ENCODE results near the gene TOR1AIP2. TPM values are rescaled to one million over a fixed set of nuclear protein-coding genes. Genes with fewer than 3 reads are reported as not detected.
A peak's percentile ranks its signal among the peaks of the same experiment; 100 is the strongest.

TOR1AIP2 gene
- total and polyA plus RNA-seq, 5 experiments from 2014 or later: 7.6 to 52.8 (median 12.5) TPM

DNA sequence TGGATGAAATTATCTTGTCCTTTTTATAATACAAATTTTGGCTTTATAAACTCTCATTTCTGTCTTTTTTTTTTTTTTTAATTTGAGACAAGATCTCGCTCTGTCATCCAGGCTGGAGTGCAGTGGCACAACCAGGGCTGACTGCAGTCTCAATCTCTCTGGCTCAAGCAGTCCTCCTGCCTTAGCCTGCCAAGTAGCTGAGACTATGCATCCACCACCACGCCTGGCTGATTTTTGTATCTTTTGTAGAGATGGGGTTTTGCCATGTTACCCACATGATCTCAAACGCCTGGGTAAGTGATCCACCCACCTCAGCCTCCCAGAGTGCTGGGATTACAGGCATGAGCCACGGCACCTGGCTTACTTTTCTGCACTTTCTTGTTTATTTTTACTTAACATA is 12.0 kb upstream of the TOR1AIP2 start:
- POLR2A ChIA-PET: no interaction called here
- Mint-ChIP-seq H3K36me3 (peaks cover 0 to 81% (median 10%) of the 10 kb centered on the region in 3 donors), H3K9me3 (no peaks in the 10 kb centered on the region), H3K4me1 (peaks cover 6 to 54% (median 33%) of the 10 kb centered on the region in 4 donors), H3K27me3 (no peaks in the 10 kb centered on the region), H3K4me3 (no peak overlapping the region), H3K27ac (no peak overlapping the region)
- ATAC-seq (no peak), DNase-seq (no peak)

DNA sequence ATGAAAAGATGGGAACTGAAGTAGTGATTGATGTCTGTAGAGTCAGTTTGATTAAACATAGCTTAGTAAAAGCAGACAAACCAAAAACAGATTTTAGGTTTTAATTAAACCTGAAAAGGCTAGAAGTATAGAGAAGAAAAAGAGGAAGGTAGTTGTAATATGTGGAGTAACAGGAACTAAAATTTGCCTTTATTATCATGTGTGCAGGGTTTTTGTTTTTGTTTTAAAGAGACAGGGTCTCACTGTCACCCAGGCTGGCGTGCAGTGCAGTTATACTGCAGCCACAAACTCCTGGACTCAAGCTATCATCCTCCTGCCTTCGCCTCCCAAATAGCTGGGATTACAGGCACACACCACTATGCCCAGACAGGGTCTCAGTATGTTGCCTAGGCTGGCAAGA is 10.5 kb upstream of the TOR1AIP2 start:
- Mint-ChIP-seq H3K27ac (peak overlapping the region in 4 of 10 donors; percentile 10 to 66 (median 42)), H3K36me3 (peaks cover 0 to 73% (median 10%) of the 10 kb centered on the region in 3 donors), H3K4me1 (peaks cover 7 to 67% (median 37%) of the 10 kb centered on the region in 4 donors), H3K4me3 (peak overlapping the region in 8 of 10 donors; percentile 0 to 64 (median 24)), H3K27me3 (no peaks in the 10 kb centered on the region), H3K9me3 (no peaks in the 10 kb centered on the region)
- DNase-seq (no peak), ATAC-seq (no peak)
- POLR2A ChIA-PET: no interaction called here

DNA sequence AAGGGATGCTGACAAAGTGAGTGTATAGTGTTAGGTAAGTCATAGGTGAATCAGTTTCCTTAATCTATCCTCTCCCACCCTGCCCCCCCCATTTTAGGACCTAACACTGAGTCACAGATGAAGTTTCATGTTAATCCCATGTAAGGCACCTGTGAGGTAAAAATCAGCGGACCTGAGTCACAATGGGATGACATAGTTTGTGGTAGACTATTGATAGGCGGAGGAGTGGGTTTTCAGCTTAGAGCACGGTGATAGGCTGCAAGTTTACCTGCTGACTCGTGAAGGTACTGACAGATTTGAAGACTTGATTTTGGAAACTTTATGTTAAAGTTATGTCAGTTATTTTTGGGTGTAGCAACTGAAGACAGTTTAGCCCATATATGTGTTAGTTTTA is 6.1 kb upstream of the TOR1AIP2 start:
- ATAC-seq (peak; percentile 25 to 51), DNase-seq (peak; percentile 20 to 72 (median 64))
- Mint-ChIP-seq H3K9me3 (no peaks in the 10 kb centered on the region), H3K27ac (peak overlapping the region; percentile 99 to 100 (median 100)), H3K4me1 (peaks cover 15 to 70% (median 52%) of the 10 kb centered on the region in 4 donors), H3K36me3 (peaks cover 0 to 37% (median 8%) of the 10 kb centered on the region in 3 donors), H3K27me3 (no peaks in the 10 kb centered on the region), H3K4me3 (peak overlapping the region; percentile 91 to 100 (median 95))
- POLR2A ChIA-PET: interaction anchor here (1.0 to 7.9 kb wide), 9 partner anchors 9 to 619 kb away, joined by 3 to 140 read pairs (median 11); partner anchors contain the start of genes ACBD6, CEP350, QSOX1 and SOAT1

DNA sequence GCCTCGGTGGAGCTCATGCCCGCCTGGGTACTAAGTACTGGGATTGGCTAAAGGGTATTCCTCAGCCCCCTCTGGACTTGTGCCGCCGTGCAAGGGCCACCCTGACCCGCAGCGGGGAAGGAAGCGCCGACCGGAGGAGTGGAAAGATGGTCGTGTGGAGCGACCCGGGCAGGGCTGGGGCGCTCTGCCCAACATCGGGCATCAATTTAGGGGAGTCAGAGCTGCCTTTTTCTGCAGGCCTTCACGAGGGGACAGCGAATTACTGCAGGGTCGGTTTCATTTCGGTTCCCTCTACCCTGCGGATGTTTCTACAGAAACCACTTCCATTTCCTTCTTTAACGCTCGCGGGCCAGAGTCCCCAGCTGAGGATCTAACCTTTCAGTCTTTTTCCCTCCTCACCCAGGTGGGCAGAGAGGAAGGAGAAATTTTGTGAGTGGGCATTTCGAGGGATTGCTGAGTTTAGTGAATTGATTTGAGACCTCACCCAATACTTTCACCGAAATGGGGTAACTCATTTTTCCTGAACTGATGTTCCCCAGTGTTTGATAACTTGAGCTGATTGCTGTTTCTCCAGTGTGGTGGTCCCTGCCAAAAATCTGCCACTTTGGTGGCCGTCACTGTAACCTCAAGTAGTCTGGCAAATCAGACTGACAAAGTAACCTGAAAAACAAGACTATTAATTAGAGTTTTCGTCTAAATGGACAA is 5.6 kb upstream of the TOR1AIP2 start:
- H3K36me3 Mint-ChIP-seq: peaks cover 0 to 35% (median 8%) of the 10 kb centered on the region in 3 donors
- no peaks in the 10 kb centered on the region for H3K27me3 Mint-ChIP-seq
- H3K9me3 Mint-ChIP-seq: no peaks in the 10 kb centered on the region
- H3K4me3 Mint-ChIP-seq: peak overlapping the region; percentile 91 to 100 (median 95)
- POLR2A ChIA-PET: interaction anchor here (0.5 to 7.9 kb wide), 19 partner anchors 9 to 1222 kb away, joined by 3 to 140 read pairs (median 4); partner anchors contain the start of genes ACBD6, CEP350, QSOX1 and SOAT1
- peak overlapping the region; percentile 99 to 100 (median 100) for H3K27ac Mint-ChIP-seq
- peaks cover 15 to 67% (median 54%) of the 10 kb centered on the region in 4 donors for H3K4me1 Mint-ChIP-seq
- DNase-seq: peak in 5 of 10 donors; percentile 4 to 71 (median 44)
- peak; percentile 22 to 31 for ATAC-seq

DNA sequence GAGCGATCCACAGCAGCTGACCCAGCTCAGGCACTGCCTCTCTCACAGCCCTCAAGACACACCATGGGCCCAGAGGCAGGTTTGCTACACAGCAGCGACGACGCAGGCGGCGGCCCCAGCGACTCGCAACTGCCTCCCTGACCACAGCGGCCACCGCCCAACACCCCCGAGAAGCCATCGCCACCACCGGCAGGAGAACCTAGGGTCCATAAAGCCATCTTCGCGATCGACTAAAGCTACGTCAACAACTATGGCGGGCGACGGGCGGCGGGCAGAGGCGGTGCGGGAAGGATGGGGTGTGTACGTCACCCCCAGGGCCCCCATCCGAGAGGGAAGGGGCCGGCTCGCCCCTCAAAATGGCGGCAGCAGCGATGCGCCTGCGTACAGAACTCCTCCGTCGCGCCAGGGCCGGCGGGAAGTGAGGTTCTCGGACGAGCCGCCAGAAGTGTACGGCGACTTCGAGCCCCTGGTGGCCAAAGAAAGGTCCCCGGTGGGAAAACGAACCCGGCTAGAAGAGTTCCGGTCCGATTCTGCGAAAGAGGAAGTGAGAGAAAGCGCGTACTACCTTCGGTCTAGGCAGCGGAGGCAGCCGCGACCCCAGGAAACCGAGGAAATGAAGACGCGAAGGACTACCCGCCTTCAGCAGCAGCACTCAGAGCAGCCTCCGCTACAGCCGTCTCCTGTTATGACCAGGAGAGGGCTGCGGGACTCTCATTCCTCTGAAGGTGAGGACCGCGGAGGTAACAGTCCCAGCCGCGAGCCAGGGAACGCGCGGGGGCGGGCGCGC is 4.8 kb upstream of the TOR1AIP2 start, which contains the start of gene TOR1AIP1:
TSS of gene TOR1AIP1 (plus strand) at position 33 of the 787 bp plus-strand sequence. CDS start at position 251, 218 bp downstream.
- Mint-ChIP-seq H3K4me3 (peak within 1 kb of the TSS; percentile 91 to 100 (median 95)), H3K9me3 (no peaks in the 10 kb centered on the region), H3K4me1 (peaks cover 14 to 67% (median 55%) of the 10 kb centered on the region in 4 donors), H3K27ac (peak within 1 kb of the TSS; percentile 99 to 100 (median 100)), H3K36me3 (peaks cover 0 to 29% (median 8%) of the 10 kb centered on the region in 3 donors), H3K27me3 (no peaks in the 10 kb centered on the region)
- DNase-seq (peak; percentile 93 to 98 (median 98)), ATAC-seq (peak; percentile 73 to 75)
- POLR2A ChIA-PET: interaction anchor here (0.5 to 7.9 kb wide), 25 partner anchors 8 to 1223 kb away, joined by 3 to 140 read pairs (median 3); partner anchors contain the start of genes ACBD6, CEP350, QSOX1 and SOAT1

DNA sequence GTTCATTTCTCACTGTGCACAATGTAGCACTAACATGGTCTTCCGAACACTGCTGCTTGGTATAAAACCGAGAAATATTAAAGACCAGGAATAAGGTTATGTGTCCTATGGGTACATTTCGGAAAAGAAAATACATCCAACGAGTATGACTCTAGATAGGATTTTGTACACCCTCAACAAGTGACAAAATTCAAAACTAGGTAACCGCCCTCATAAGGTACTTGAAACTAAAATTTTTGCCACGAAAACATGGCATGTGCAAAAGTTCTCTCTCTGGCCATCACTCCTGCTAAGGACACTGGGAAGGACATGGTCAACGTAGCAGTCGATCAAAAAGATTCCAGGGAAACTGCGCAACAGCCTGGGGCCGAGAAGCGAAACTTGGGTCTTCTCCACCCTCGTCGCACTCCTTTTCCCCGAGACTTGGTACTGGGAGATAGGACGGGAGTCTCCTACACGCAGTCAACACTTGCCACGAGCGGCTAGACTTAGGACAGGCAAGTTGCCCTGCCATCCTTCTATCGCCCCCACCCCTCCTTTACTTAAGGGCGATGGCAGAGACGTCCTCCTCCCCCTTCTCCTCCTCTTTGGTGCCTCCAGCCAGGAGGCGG is 4.1 kb upstream of the TOR1AIP2 start:
- Mint-ChIP-seq H3K9me3 (no peaks in the 10 kb centered on the region), H3K27me3 (no peaks in the 10 kb centered on the region), H3K4me1 (peaks cover 14 to 62% (median 51%) of the 10 kb centered on the region in 4 donors), H3K27ac (peak overlapping the region; percentile 99 to 100 (median 100)), H3K36me3 (peaks cover 0 to 22% (median 5%) of the 10 kb centered on the region in 3 donors), H3K4me3 (peak overlapping the region; percentile 91 to 100 (median 95))
- DNase-seq (no peak), ATAC-seq (no peak)
- POLR2A ChIA-PET: interaction anchor here (0.8 to 7.9 kb wide), 15 partner anchors 8 to 1224 kb away, joined by 3 to 140 read pairs (median 5); partner anchors contain the start of genes ACBD6, CEP350 and QSOX1

DNA sequence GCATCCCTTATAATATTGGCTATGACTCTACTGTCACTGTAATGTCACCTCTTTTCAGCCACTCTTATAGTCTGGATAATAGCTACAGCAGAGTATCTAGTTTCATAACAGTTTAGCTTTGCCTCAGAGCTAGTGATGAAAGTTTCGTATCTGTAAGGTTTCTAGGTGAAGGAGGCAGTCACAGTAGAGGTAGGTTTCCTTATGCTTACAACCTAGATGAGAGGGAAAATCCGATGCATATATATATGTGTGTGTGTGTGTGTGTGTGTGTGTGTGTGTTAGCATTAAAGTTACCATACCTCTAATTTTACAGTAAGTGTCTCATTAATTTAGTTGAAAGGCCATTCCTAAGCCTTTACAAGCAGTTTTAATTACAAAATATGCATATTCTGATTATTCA is 2.2 kb upstream of the TOR1AIP2 start:
- ATAC-seq (no peak), DNase-seq (no peak)
- H3K27me3 Mint-ChIP-seq: no peaks in the 10 kb centered on the region
- POLR2A ChIA-PET: interaction anchor here (0.7 to 7.9 kb wide), 2 partner anchors 31 to 73 kb away, joined by 4 to 140 read pairs; partner anchors contain the start of gene CEP350
- H3K27ac Mint-ChIP-seq: peak overlapping the region in 2 of 10 donors; percentile 48 to 57
- H3K4me3 Mint-ChIP-seq: no peak overlapping the region
- peaks cover 15 to 62% (median 54%) of the 10 kb centered on the region in 4 donors for H3K4me1 Mint-ChIP-seq
- H3K36me3 Mint-ChIP-seq: peaks cover 0 to 21% (median under 1%) of the 10 kb centered on the region in 3 donors
- H3K9me3 Mint-ChIP-seq: no peaks in the 10 kb centered on the region

DNA sequence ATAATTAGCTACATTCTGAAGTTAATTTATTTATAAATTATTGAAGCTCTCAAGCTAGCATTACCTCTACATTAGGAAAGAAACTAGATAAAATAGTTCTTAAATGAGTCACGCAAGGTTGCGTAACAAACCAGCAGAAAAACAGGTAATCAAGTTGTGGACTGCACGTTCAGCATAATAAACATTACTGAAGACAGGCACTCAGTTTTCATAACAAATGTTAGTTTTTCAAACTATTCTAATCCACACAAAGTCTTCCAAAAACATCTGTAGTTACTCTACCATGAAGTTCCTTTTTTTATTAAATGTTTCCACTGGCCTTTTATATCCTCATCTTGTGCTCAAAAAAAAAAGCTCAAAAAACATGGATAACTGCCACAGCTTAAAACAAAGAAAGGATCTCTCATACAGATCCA is 1.3 kb downstream of the TOR1AIP2 start:
- Mint-ChIP-seq H3K4me3 (peak overlapping the region; percentile 64 to 96 (median 89)), H3K27ac (peak overlapping the region in 6 of 10 donors; percentile 4 to 86 (median 70)), H3K27me3 (no peaks in the 10 kb centered on the region), H3K9me3 (no peaks in the 10 kb centered on the region), H3K4me1 (peaks cover 9 to 65% (median 57%) of the 10 kb centered on the region in 4 donors), H3K36me3 (peaks cover 0 to 40% (median 0%) of the 10 kb centered on the region in 3 donors)
- POLR2A ChIA-PET: interaction anchor here (1.8 kb wide), 1 partner anchor 78 kb away, joined by 9 read pairs; the partner anchor contains the start of gene CEP350
- ATAC-seq (no peak), DNase-seq (no peak)

DNA sequence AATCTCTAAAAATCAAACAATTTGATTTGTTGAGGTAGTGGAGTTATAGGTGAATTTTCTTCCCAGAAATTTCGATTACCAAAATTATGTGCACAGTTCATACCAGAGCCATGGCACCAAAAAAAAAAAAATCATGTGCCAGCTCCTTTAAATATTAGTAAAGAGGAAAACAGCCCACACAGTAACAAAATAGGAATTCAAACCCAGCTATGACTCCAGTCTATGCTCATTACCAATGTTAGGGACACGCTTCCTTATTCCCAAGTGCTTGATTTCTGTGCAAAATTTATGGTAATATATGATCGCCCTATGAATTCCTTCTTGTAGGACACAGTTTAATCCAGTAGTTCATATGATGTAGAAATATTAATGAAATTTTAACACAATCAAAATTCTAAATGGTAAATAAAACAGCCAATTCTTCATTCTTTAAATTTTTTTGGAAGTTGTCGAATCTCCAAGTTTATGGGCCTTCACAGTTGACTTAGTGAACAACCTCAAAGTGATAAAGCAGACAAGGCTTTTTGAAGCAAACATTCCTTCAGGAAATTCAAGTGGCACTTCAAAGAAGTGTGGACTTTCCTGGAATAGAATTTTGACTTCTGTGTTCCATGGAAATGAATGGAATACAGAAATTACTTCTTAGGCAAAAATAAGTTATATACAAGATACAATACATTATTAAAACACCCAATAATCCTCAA is 1.9 kb downstream of the TOR1AIP2 start:
- H3K9me3 Mint-ChIP-seq: no peaks in the 10 kb centered on the region
- peaks cover 0 to 40% (median 0%) of the 10 kb centered on the region in 3 donors for H3K36me3 Mint-ChIP-seq
- H3K4me3 Mint-ChIP-seq: peak overlapping the region in 2 of 10 donors; percentile 33 to 42
- no peaks in the 10 kb centered on the region for H3K27me3 Mint-ChIP-seq
- ATAC-seq: no peak
- POLR2A ChIA-PET: interaction anchor here (1.8 kb wide), 1 partner anchor 79 kb away, joined by 9 read pairs; the partner anchor contains the start of gene CEP350
- H3K4me1 Mint-ChIP-seq: peaks cover 8 to 68% (median 56%) of the 10 kb centered on the region in 4 donors
- no peak overlapping the region for H3K27ac Mint-ChIP-seq
- no peak for DNase-seq

DNA sequence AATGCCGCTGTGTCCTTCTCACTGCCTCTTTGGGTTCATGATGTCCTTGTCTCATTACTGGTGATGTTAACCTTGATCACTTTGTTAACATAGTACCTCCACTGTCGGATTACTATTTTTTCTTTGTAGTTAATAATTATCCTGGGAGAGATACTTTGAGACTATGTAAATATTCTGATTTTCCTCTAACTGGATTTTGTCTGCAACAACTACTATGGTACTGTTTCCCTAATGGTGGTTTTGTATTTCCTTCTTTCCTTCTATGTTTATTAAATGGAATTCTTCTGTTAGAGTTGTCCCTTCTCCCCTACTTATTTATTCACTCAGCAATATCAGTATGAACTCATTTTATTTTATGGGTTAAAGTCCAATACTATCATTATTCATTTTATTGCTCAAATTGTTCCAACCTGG is 4.2 kb downstream of the TOR1AIP2 start:
- DNase-seq: no peak
- ATAC-seq: no peak
- H3K36me3 Mint-ChIP-seq: peaks cover 0 to 51% (median 5%) of the 10 kb centered on the region in 3 donors
- no peaks in the 10 kb centered on the region for H3K27me3 Mint-ChIP-seq
- H3K4me3 Mint-ChIP-seq: no peak overlapping the region
- peak overlapping the region in 1 of 10 donors; percentile 51 for H3K27ac Mint-ChIP-seq
- no peaks in the 10 kb centered on the region for H3K9me3 Mint-ChIP-seq
- POLR2A ChIA-PET: interaction anchor here (1.1 kb wide), 1 partner anchor 9 kb away, joined by 5 read pairs; the partner anchor contains the start of gene TOR1AIP1
- peaks cover 8 to 66% (median 49%) of the 10 kb centered on the region in 4 donors for H3K4me1 Mint-ChIP-seq

DNA sequence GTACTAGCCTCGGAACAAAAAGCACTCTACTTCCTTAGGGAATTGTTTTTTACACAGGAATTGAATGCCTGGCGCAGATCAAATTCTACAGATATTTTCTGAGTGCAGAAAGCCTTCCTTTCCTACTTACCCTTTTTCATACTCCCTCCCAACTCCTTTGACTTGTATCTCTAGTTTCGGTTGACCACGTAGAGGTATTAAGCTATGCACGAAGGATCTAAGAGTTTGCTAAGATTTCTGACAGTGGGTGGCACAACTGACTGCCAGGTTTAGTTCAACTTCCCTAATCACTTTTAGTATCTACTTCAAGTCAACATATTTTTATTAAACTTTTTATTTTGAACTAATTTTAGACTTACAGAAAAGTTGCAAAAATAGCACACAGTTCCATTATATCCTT is 5.0 kb downstream of the TOR1AIP2 start:
- ATAC-seq (no peak), DNase-seq (no peak)
- Mint-ChIP-seq H3K36me3 (peaks cover 0 to 59% (median 5%) of the 10 kb centered on the region in 3 donors), H3K27ac (peak overlapping the region in 6 of 10 donors; percentile 6 to 61 (median 24)), H3K9me3 (no peaks in the 10 kb centered on the region), H3K4me1 (peaks cover 9 to 62% (median 46%) of the 10 kb centered on the region in 4 donors), H3K27me3 (no peaks in the 10 kb centered on the region), H3K4me3 (no peak overlapping the region)
- POLR2A ChIA-PET: no interaction called here

Data from naive thymus-derived CD8-positive, alpha-beta T cell (primary cell).